Neuronal stem cell (in vitro differentiated cells): ENCODE measurements around the gene ARHGEF10L.

Experiments
- DNase-seq: peaks from one replicate; pipeline ENCODE4 v3.0.0-alpha.2; 2013; ENCODE audit warnings: low spot score
- H2AFZ ChIP-seq: one replicate; pipeline ENCODE4 v1.6.1; 2013; ENCODE audit warnings: mild to moderate bottlenecking, low read length, inconsistent platforms
- H2AK5ac ChIP-seq: 2 replicates; pipeline ENCODE4 v1.6.1; 2013; ENCODE audit warnings: low read depth, mild to moderate bottlenecking, inconsistent platforms, low read length, moderate library complexity, mixed read lengths
- H2BK120ac ChIP-seq: 2 replicates; pipeline ENCODE4 v1.6.1; 2013; ENCODE audit warnings: low read depth, mild to moderate bottlenecking, inconsistent platforms, low read length, moderate library complexity, mixed read lengths
- H2BK12ac ChIP-seq: one replicate; pipeline ENCODE4 v1.6.1; 2013; ENCODE audit warnings: low read length, inconsistent platforms
- H2BK15ac ChIP-seq: 2 replicates; pipeline ENCODE4 v1.6.1; 2013; ENCODE audit warnings: mild to moderate bottlenecking, low read length, inconsistent platforms, mixed read lengths
- H2BK5ac ChIP-seq: one replicate; pipeline ENCODE4 v1.6.1; 2013; ENCODE audit warnings: inconsistent platforms, mild to moderate bottlenecking, low read length, moderate library complexity
- H3K14ac ChIP-seq: one replicate; pipeline ENCODE4 v1.6.1; 2013; ENCODE audit warnings: low read length, inconsistent platforms
- H3K18ac ChIP-seq: 2 replicates; pipeline ENCODE4 v1.6.1; 2013; ENCODE audit warnings: low read length, inconsistent platforms
- H3K23ac ChIP-seq: 2 replicates; pipeline ENCODE4 v1.6.1; 2013; ENCODE audit warnings: low read depth, mild to moderate bottlenecking, mixed read lengths, low read length, inconsistent platforms; ENCODE audit not compliant: poor library complexity
- H3K27ac ChIP-seq: replicated peaks from 3 replicates; pipeline ENCODE4 v1.5.1; 2013; ENCODE audit warnings: low read length, inconsistent platforms
- H3K27me3 ChIP-seq, 3 experiments: 2 replicates each; pipeline ENCODE4 v1.6.1; 2013; ENCODE audit warnings: low read length in 3 of 3, mild to moderate bottlenecking in 2 of 3, inconsistent platforms in 1 of 3, low read depth in 1 of 3, mixed read lengths in 1 of 3, moderate library complexity in 1 of 3; ENCODE audit not compliant: control insufficient read depth in 3 of 3, insufficient read depth in 3 of 3
- H3K36me3 ChIP-seq, 2 donors: replicated peaks in 1 of 2; 2 replicates each; pipeline ENCODE4 v1.6.1; 2013; ENCODE audit warnings: low read length in 2 of 2; ENCODE audit not compliant: control insufficient read depth in 2 of 2, insufficient read depth in 2 of 2
- H3K4ac ChIP-seq: 2 replicates; pipeline ENCODE4 v1.6.1; 2013; ENCODE audit warnings: inconsistent platforms, mild to moderate bottlenecking, low read length, moderate library complexity
- H3K4me1 ChIP-seq, 2 donors: 1 replicate in 1 of 2; 2 replicates in 1 of 2; pipeline ENCODE4 v1.6.1; 2013; ENCODE audit warnings: low read length in 2 of 2, low read depth in 1 of 2; ENCODE audit not compliant: control insufficient read depth in 2 of 2, insufficient read depth in 1 of 2
- H3K4me2 ChIP-seq: one replicate; pipeline ENCODE4 v1.6.1; 2013; ENCODE audit warnings: mild to moderate bottlenecking, low read length, inconsistent platforms; ENCODE audit not compliant: insufficient read depth, poor library complexity, severe bottlenecking
- H3K4me3 ChIP-seq, 2 donors: 2 replicates each; pipeline ENCODE4 v1.5.1; 2013; ENCODE audit warnings: low read length in 2 of 2, mild to moderate bottlenecking in 2 of 2, inconsistent platforms in 1 of 2, moderate library complexity in 1 of 2
- H3K79me1 ChIP-seq: one replicate; pipeline ENCODE4 v1.6.1; 2013; ENCODE audit warnings: low read depth, mild to moderate bottlenecking, inconsistent platforms, low read length, moderate library complexity
- H3K9ac ChIP-seq: one replicate; pipeline ENCODE4 v1.6.1; 2013; ENCODE audit warnings: mild to moderate bottlenecking, low read depth, low read length, inconsistent platforms; ENCODE audit not compliant: poor library complexity
- H3K9me3 ChIP-seq, 2 donors: replicated peaks in 1 of 2; 2 replicates each; pipeline versions ENCODE3 to v1.6.1; 2013; ENCODE audit warnings: low read length in 2 of 2, mild to moderate bottlenecking in 2 of 2, inconsistent platforms in 1 of 2, low read depth in 1 of 2, mixed read lengths in 1 of 2, moderate library complexity in 1 of 2; ENCODE audit not compliant: control insufficient read depth in 2 of 2, insufficient read depth in 1 of 2
- H4K8ac ChIP-seq: one replicate; pipeline ENCODE4 v1.6.1; 2013; ENCODE audit warnings: low read depth, mild to moderate bottlenecking, inconsistent platforms, low read length, moderate library complexity
- H4K91ac ChIP-seq: one replicate; pipeline ENCODE4 v1.6.1; 2013; ENCODE audit warnings: low read length, low read depth, mild to moderate bottlenecking, inconsistent platforms; ENCODE audit not compliant: poor library complexity
- WGBS, 2 donors: extraction: QIAGEN DNeasy Blood & Tissue Kit; methylation state at CpG; one replicate each; pipeline ENCODE4 v1.1.7; 2013; ENCODE audit warnings: missing lambda C conversion rate in 2 of 2, mixed read lengths in 1 of 2; ENCODE audit not compliant: insufficient read length in 2 of 2, insufficient replicate concordance in 1 of 2; ENCODE audit errors: extremely low coverage in 2 of 2; 5-methylcytosine and 5-hydroxymethylcytosine counted together

The ARHGEF10L gene

GRCh38 chr1:17510138-17510537, 29.4 kb upstream of the ARHGEF10L start:
- no peak overlapping the region for H3K23ac ChIP-seq
- no peak overlapping the region for H3K9ac ChIP-seq
- H3K4me2 ChIP-seq = no peak overlapping the region
- no peak overlapping the region for H4K8ac ChIP-seq
- H3K79me1 ChIP-seq = no peaks in the 10 kb centered on the region
- no peak overlapping the region for H2AK5ac ChIP-seq
- no peaks in the 10 kb centered on the region for H3K27me3 ChIP-seq
- no peak overlapping the region for H2BK5ac ChIP-seq
- H2BK120ac ChIP-seq = no peak overlapping the region
- H2BK12ac ChIP-seq = no peak overlapping the region
- DNase-seq = no peak
- no peak overlapping the region for H4K91ac ChIP-seq
- no peak overlapping the region for H2AFZ ChIP-seq
- H2BK15ac ChIP-seq = no peak overlapping the region
- H3K4ac ChIP-seq = no peak overlapping the region
- no peak overlapping the region for H3K27ac ChIP-seq
- no peaks in the 10 kb centered on the region for H3K9me3 ChIP-seq
- WGBS, 2 donors = no CpG with 5 or more reads among the region's 3 CpGs
- H3K14ac ChIP-seq = no peak overlapping the region
- no peak overlapping the region for H3K18ac ChIP-seq
- H3K4me3 ChIP-seq = no peak overlapping the region
- H3K36me3 ChIP-seq = no peaks in the 10 kb centered on the region
- H3K4me1 ChIP-seq = peaks cover 0 to 1% of the 10 kb centered on the region in 2 donors

GRCh38 chr1:17511188-17511587, 28.3 kb upstream of the ARHGEF10L start:
- H3K4me2 ChIP-seq = no peak overlapping the region
- WGBS, 2 donors = no CpG with 5 or more reads among the region's 2 CpGs

GRCh38 chr1:17513131-17513530, 26.4 kb upstream of the ARHGEF10L start:
- Histone ChIP-seq H3K36me3 (no peaks in the 10 kb centered on the region), H3K27ac (no peak overlapping the region), H2BK15ac (no peak overlapping the region)

More at GRCh38 chr1:17511188-17511587, 28.3 kb upstream of the ARHGEF10L start:
- H2BK12ac ChIP-seq = no peak overlapping the region
- H4K91ac ChIP-seq = no peak overlapping the region
- no peak overlapping the region for H3K14ac ChIP-seq
- no peak overlapping the region for H4K8ac ChIP-seq
- peak overlapping the region; percentile 3 for H2AK5ac ChIP-seq
- H2BK15ac ChIP-seq = no peak overlapping the region
- no peak overlapping the region for H2AFZ ChIP-seq
- peaks cover 0 to 4% of the 10 kb centered on the region in 2 donors for H3K4me1 ChIP-seq
- H3K9ac ChIP-seq = no peak overlapping the region
- DNase-seq = no peak
- no peaks in the 10 kb centered on the region for H3K9me3 ChIP-seq
- no peak overlapping the region for H3K4ac ChIP-seq
- no peak overlapping the region for H3K4me3 ChIP-seq
- no peak overlapping the region for H3K27ac ChIP-seq
- no peak overlapping the region for H3K18ac ChIP-seq
- no peak overlapping the region for H2BK120ac ChIP-seq
- H3K79me1 ChIP-seq = no peaks in the 10 kb centered on the region
- H3K36me3 ChIP-seq = no peaks in the 10 kb centered on the region
- H3K23ac ChIP-seq = no peak overlapping the region
- peaks cover 0 to 3% (median 0%) of the 10 kb centered on the region in 3 experiments for H3K27me3 ChIP-seq
- H2BK5ac ChIP-seq = no peak overlapping the region

GRCh38 chr1:17514776-17515175, 24.7 kb upstream of the ARHGEF10L start:
- H2BK15ac ChIP-seq = peak overlapping the region; percentile 51
- H3K27ac ChIP-seq = no peak overlapping the region
- peaks cover 7 to 10% of the 10 kb centered on the region in 2 donors for H3K4me1 ChIP-seq
- H2BK5ac ChIP-seq = no peak overlapping the region
- H3K79me1 ChIP-seq = no peaks in the 10 kb centered on the region
- peaks cover 0 to 3% (median 0%) of the 10 kb centered on the region in 3 experiments for H3K27me3 ChIP-seq
- no peak overlapping the region for H3K4me3 ChIP-seq
- no peak overlapping the region for H2BK12ac ChIP-seq
- no peak overlapping the region for H3K23ac ChIP-seq
- H3K4me2 ChIP-seq = no peak overlapping the region
- H2AFZ ChIP-seq = no peak overlapping the region
- WGBS, 2 donors = no CpG with 5 or more reads among the region's 10 CpGs
- no peak overlapping the region for H2BK120ac ChIP-seq
- peak overlapping the region; percentile 78 for H2AK5ac ChIP-seq
- H3K18ac ChIP-seq = peak overlapping the region; percentile 84
- no peak overlapping the region for H4K8ac ChIP-seq
- no peaks in the 10 kb centered on the region for H3K36me3 ChIP-seq
- no peaks in the 10 kb centered on the region for H3K9me3 ChIP-seq
- H3K14ac ChIP-seq = no peak overlapping the region
- no peak overlapping the region for H4K91ac ChIP-seq
- no peak for DNase-seq
- H3K9ac ChIP-seq = no peak overlapping the region
- no peak overlapping the region for H3K4ac ChIP-seq

More at GRCh38 chr1:17513131-17513530, 26.4 kb upstream of the ARHGEF10L start:
- H3K27me3 ChIP-seq = peaks cover 0 to 3% (median 0%) of the 10 kb centered on the region in 3 experiments
- H2BK12ac ChIP-seq = no peak overlapping the region
- no peaks in the 10 kb centered on the region for H3K9me3 ChIP-seq
- H2AFZ ChIP-seq = no peak overlapping the region
- no peak for DNase-seq
- H2BK120ac ChIP-seq = no peak overlapping the region
- no peak overlapping the region for H3K4me3 ChIP-seq
- no peak overlapping the region for H3K23ac ChIP-seq
- no peak overlapping the region for H3K18ac ChIP-seq
- no peak overlapping the region for H4K91ac ChIP-seq
- no peak overlapping the region for H2AK5ac ChIP-seq
- H3K9ac ChIP-seq = no peak overlapping the region
- H3K14ac ChIP-seq = no peak overlapping the region
- H3K79me1 ChIP-seq = no peaks in the 10 kb centered on the region
- no peak overlapping the region for H3K4ac ChIP-seq
- WGBS, 2 donors = no CpG with 5 or more reads among the region's 4 CpGs
- H2BK5ac ChIP-seq = no peak overlapping the region
- H3K4me1 ChIP-seq = peaks cover 7 to 12% of the 10 kb centered on the region in 2 donors
- no peak overlapping the region for H3K4me2 ChIP-seq
- no peak overlapping the region for H4K8ac ChIP-seq
